Activated naive CD8-positive, alpha-beta T cell (primary cell): ENCODE data around the gene ATG7.
"Not testable (repeated sequence)": the region's sequence is repeated elsewhere in the genome, so short reads cannot be mapped to it uniquely, and the experiment has no call there.

Experiments used
- H3K27ac Mint-ChIP-seq: one replicate; pipeline ENCODE4 v1.8.0; 2021; ENCODE audit warnings: mixed read lengths
- H3K27me3 Mint-ChIP-seq: one replicate; pipeline ENCODE4 v1.8.0; 2021; ENCODE audit warnings: mixed read lengths
- H3K36me3 Mint-ChIP-seq: one replicate; pipeline ENCODE4 v1.8.0; 2021; ENCODE audit warnings: mixed read lengths
- H3K4me1 Mint-ChIP-seq: one replicate; pipeline ENCODE4 v1.8.0; 2021; ENCODE audit warnings: low read depth, mixed read lengths
- H3K4me3 Mint-ChIP-seq: one replicate; pipeline ENCODE4 v1.8.0; 2021; ENCODE audit warnings: mild to moderate bottlenecking, mixed read lengths
- H3K9me3 Mint-ChIP-seq: one replicate; pipeline ENCODE4 v1.8.0; 2021; ENCODE audit warnings: low read depth, mixed read lengths

ATG7 gene

GRCh38 chr3:11507719-11508118 lies 235.5 kb downstream of the ATG7 start:
- no peaks in the 10 kb centered on the region for H3K4me1 Mint-ChIP-seq
- H3K27me3 Mint-ChIP-seq: no peaks in the 10 kb centered on the region
- no peak overlapping the region for H3K27ac Mint-ChIP-seq
- no peaks in the 10 kb centered on the region for H3K9me3 Mint-ChIP-seq
- H3K4me3 Mint-ChIP-seq: no peak overlapping the region
- H3K36me3 Mint-ChIP-seq: peaks cover 6% of the 10 kb centered on the region

DNA sequence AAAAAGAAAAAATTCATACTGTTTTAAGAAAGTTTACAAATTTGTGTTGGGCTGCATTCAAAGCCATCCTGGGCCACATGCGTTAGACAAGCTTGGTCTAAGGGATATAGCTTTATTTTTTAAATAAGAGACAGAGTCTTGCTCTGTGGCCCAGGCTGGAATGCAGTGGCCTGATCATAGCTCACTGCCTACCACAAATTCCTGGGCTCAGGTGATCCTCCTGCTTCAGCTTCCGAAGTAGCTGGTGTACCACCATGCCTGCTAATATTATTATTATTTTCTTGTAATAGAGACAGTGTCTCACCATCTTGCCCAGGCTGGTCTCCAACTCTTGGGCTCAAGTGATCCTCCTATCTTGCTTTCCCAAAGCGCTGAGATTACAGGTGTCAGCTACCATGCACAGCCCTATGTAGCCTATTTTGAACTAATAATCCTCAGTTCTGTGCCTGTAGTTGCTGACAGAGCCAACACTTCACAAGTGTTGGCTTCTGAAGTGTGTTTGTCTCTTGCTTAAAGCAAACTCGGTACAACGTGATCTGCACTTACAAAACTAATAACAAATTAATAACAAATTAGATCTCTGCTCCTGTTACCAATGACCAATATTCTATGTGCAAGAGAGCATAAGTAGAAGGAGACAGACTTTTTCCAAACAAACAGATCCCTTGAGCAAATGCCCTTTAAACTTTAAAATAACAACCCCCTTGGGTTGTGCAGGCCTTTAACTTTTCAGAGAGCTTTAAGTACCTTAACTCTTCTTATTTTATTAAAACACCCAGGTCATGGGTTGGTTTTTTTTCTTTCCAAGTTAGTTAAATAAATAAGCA lies 236.4 kb downstream of the ATG7 start:
- H3K27ac Mint-ChIP-seq: no peak overlapping the region
- H3K4me1 Mint-ChIP-seq: no peaks in the 10 kb centered on the region
- no peak overlapping the region for H3K4me3 Mint-ChIP-seq
- no peaks in the 10 kb centered on the region for H3K9me3 Mint-ChIP-seq
- H3K36me3 Mint-ChIP-seq: peaks cover 6% of the 10 kb centered on the region
- H3K27me3 Mint-ChIP-seq: no peaks in the 10 kb centered on the region

DNA sequence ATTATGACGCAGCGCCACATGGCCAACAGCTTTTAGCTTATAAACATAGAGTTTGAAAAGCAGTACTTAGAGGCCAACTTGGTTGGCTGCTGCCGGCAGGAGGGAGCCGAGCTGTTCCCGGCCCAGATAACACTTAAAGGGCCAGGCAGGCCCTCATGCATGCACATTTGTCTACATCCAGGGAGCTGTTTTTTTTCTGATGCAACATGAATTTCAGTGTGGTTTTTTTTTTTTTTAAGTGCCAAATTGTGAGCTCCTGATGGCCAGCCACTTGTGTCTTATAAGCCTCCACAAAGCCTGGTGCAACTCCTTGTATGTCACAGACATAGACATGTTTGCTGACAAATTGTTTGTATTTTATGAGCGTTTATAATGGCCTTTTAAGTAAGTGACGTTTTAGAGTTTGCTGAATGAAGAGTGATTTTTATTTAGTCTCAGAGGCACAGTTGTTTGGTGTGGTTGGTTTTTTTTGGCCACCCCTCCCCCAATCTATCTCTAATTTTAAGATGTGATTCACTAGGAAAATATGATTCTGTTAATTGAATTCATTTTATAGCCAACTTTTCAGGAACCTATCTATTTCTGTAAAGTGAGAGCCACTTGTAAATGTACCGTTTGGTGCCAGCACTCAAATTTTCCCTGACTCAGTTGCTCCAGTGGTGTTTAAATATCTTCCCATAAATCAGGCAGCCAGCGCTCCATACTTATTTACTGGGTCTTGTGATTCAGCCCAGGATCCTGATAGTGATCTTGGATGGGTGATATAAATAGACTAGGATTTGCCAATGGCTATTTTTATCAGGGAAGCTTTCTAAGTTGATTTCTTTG lies 237.2 kb downstream of the ATG7 start:
- Mint-ChIP-seq H3K4me1 (no peaks in the 10 kb centered on the region), H3K27me3 (no peaks in the 10 kb centered on the region), H3K4me3 (no peak overlapping the region), H3K36me3 (peaks cover 6% of the 10 kb centered on the region), H3K9me3 (no peaks in the 10 kb centered on the region), H3K27ac (no peak overlapping the region)

DNA sequence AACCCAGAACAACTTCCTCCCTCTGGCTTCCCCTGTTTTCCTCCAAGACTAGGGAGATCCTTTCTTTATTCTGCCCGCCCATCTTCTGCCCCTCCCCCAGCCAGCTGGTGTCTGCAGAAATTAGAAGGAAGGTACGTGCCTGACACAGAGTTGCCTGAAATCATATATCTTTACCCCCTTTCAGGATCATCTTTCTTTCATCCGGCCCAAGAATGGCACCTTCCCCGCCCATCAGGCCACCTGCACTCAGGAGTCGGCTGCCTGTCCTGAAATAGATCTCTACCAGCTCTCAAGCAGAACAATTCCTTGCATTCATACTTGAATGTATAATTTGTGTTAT lies 237.8 kb downstream of the ATG7 start:
- no peak overlapping the region for H3K4me3 Mint-ChIP-seq
- H3K9me3 Mint-ChIP-seq: no peaks in the 10 kb centered on the region
- no peak overlapping the region for H3K27ac Mint-ChIP-seq
- H3K27me3 Mint-ChIP-seq: no peaks in the 10 kb centered on the region
- no peaks in the 10 kb centered on the region for H3K4me1 Mint-ChIP-seq
- peaks cover 8% of the 10 kb centered on the region for H3K36me3 Mint-ChIP-seq

DNA sequence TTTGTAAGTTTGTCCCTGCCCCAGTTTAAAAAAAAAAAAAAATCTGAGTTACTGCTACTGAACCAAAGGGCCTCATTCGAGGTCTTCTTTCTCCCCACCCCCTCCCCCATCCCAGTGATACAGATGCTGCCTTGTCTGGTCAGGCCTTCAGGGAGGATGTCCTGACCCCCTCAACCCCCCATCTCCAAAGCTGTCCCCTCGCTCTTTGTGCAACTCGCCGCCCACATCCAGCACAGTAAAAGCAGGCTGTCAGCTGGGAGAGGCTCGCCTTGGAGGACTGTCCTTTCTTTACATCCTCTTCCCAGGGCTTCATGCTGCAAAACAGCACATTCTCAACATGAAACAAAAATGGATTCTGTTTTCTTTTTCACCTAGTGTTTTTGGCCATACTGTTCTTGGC lies 238.2 kb downstream of the ATG7 start:
- Mint-ChIP-seq H3K4me3 (no peak overlapping the region), H3K27ac (no peak overlapping the region), H3K9me3 (no peaks in the 10 kb centered on the region), H3K4me1 (no peaks in the 10 kb centered on the region), H3K36me3 (peaks cover 8% of the 10 kb centered on the region), H3K27me3 (no peaks in the 10 kb centered on the region)

DNA sequence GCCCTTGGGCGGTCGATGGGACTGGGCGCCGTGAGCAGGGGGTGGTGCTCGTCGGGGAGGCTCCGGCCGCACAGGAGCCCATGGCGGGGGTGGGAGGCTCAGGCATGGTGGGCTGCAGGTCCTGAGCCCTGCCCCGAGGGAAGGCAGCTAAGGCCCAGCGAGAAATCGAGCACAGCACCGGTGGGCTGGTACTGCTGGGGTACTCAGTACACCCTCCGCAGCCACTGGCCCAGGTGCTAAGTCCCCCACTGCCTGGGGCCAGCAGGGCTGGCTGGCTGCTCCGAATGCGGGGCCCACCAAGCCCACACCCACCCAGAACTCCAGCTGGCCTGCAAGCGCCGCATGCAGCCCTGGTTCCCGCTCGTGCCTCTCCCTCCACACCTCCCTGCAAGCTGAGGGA lies 239.4 kb downstream of the ATG7 start:
- H3K9me3 Mint-ChIP-seq, H3K27me3 Mint-ChIP-seq, H3K4me3 Mint-ChIP-seq, H3K27ac Mint-ChIP-seq, H3K4me1 Mint-ChIP-seq: not testable (repeated sequence)
- H3K36me3 Mint-ChIP-seq: peaks cover 11% of the 10 kb centered on the region

DNA sequence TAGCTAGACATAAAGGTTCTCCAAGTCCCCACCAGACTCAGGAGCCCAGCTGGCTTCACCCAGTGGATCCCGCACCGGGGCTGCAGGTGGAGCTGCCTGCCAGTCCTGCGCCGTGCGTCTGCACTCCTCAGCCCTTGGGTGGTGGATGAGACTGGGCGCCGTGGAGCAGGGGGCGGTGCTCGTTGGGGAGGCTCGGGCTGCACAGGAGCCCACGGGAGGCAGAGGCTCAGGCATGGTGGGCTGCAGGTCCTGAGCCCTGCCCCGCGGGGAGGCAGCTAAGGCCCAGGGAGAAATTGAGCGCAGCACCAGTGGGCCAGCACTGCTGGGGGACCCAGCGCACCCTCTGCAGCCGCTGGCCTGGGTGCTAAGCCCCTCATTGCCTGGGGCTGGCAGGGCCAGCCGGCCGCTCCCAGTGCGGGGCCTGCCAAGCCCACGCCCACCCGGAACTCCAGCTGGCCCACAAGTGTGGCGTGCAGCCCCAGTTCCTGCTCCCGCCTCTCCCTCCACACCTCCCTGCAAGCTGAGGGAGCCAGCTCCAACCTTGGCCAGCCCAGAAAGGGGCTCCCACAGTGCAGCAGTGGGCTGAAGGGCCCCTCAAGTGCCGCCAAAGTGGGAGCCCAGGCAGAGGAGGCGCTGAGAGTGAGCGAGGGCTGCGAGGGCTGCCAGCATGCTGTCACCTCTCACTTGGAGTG lies 241.1 kb downstream of the ATG7 start:
- H3K27me3 Mint-ChIP-seq, H3K27ac Mint-ChIP-seq, H3K9me3 Mint-ChIP-seq, H3K4me1 Mint-ChIP-seq, H3K4me3 Mint-ChIP-seq: not testable (repeated sequence)
- peaks cover 11% of the 10 kb centered on the region for H3K36me3 Mint-ChIP-seq

GRCh38 chr3:11513817-11514135 lies 241.6 kb downstream of the ATG7 start:
- H3K9me3 Mint-ChIP-seq: no peaks in the 10 kb centered on the region
- H3K4me3 Mint-ChIP-seq: no peak overlapping the region
- H3K4me1 Mint-ChIP-seq: no peaks in the 10 kb centered on the region
- peaks cover 11% of the 10 kb centered on the region for H3K36me3 Mint-ChIP-seq
- H3K27me3 Mint-ChIP-seq: no peaks in the 10 kb centered on the region
- H3K27ac Mint-ChIP-seq: no peak overlapping the region

- no peak overlapping the region for H3K27ac Mint-ChIP-seq
- no peaks in the 10 kb centered on the region for H3K27me3 Mint-ChIP-seq
- H3K4me3 Mint-ChIP-seq: no peak overlapping the region
Observed at GRCh38 chr3:11514191-11514821, 242.1 kb downstream of the ATG7 start.

DNA sequence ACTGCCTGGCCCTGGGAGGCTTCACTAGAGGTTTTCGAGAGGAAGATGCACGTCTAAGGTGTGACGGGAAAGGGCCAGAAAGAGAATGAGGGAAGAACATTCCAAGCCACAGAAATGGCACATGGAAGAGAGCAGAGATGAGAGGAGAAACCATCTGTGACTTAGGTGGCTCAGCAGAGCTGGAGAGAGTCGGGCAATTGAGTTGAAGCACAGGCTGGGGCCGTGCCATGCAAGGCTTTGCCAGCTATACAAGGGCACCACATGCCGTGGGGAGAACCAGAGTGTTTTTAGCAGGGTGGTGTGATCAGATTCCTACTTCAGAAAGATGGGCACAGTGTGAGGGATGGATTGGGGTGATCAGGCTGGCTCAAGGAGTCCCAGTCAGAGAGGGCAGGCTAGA lies 245.4 kb downstream of the ATG7 start:
- no peaks in the 10 kb centered on the region for H3K27me3 Mint-ChIP-seq
- peaks cover 14% of the 10 kb centered on the region for H3K36me3 Mint-ChIP-seq
- H3K27ac Mint-ChIP-seq: no peak overlapping the region
- no peaks in the 10 kb centered on the region for H3K4me1 Mint-ChIP-seq
- H3K9me3 Mint-ChIP-seq: no peaks in the 10 kb centered on the region
- no peak overlapping the region for H3K4me3 Mint-ChIP-seq

More at GRCh38 chr3:11514191-11514821, 242.1 kb downstream of the ATG7 start:
- H3K9me3 Mint-ChIP-seq: no peaks in the 10 kb centered on the region
- H3K36me3 Mint-ChIP-seq: peaks cover 15% of the 10 kb centered on the region
- H3K4me1 Mint-ChIP-seq: no peaks in the 10 kb centered on the region

DNA sequence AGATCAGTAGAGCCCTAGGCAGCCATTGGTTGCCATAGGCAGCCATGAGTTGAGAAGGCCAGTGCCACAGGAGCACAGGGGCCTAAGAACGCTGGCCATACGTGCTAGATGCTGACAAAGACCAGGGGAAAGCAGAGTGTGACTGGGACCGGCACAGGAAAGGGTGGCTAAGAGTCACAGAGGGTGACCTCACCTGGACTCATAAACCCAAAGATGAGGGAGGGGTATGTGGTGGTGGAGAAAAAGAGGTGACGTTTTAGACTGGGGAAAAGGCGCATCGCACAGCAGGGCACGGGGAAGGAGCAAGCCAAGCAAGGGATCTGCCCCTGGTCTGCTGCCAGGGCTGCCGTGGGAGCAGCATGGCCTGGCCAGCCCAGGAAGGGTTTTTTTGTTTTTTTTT lies 249.0 kb downstream of the ATG7 start:
- no peak overlapping the region for H3K27ac Mint-ChIP-seq
- H3K9me3 Mint-ChIP-seq: no peaks in the 10 kb centered on the region
- H3K27me3 Mint-ChIP-seq: no peaks in the 10 kb centered on the region
- no peaks in the 10 kb centered on the region for H3K4me1 Mint-ChIP-seq
- H3K36me3 Mint-ChIP-seq: peaks cover 8% of the 10 kb centered on the region
- no peak overlapping the region for H3K4me3 Mint-ChIP-seq

- Mint-ChIP-seq H3K36me3 (peaks cover 13% of the 10 kb centered on the region), H3K27me3 (no peaks in the 10 kb centered on the region), H3K9me3 (no peaks in the 10 kb centered on the region), H3K4me1 (no peaks in the 10 kb centered on the region), H3K27ac (no peak overlapping the region), H3K4me3 (no peak overlapping the region)
Observed at GRCh38 chr3:11522398-11522715, 250.2 kb downstream of the ATG7 start.

DNA sequence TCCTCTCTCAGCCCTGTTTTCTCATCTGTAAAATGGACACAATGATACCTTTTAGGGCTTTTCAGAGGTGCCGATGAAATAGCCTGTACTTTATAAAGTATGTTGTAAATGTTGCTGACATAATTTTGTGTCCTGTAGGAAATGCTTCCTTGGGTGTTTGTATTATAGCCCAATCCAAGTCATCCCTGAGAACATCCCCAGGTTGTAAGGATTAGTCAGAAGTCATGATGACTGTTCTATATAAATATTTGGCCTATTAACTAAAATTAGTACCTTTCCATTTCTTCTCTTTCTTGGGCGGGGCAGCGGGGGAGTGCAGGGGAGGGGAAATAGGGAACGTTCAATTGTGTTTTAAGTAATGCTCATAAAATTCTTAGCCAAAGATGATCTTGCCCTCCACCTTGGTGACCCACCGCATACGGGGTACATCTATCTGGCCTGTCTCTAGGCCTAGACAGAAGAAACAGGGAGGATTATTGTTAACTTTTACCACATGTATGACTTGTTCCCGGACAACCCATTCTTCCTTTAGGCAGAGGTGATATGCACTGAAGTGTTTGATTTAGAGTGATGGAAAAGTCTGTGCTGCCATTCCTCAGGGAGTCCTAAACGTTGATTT lies 250.9 kb downstream of the ATG7 start:
- no peak overlapping the region for H3K27ac Mint-ChIP-seq
- no peaks in the 10 kb centered on the region for H3K9me3 Mint-ChIP-seq
- H3K27me3 Mint-ChIP-seq: no peaks in the 10 kb centered on the region
- H3K4me3 Mint-ChIP-seq: no peak overlapping the region
- H3K36me3 Mint-ChIP-seq: peaks cover 16% of the 10 kb centered on the region
- no peaks in the 10 kb centered on the region for H3K4me1 Mint-ChIP-seq

GRCh38 chr3:11523572-11524101 lies 251.4 kb downstream of the ATG7 start:
- Mint-ChIP-seq H3K27ac (no peak overlapping the region), H3K4me1 (no peaks in the 10 kb centered on the region), H3K4me3 (no peak overlapping the region), H3K9me3 (no peaks in the 10 kb centered on the region), H3K36me3 (peaks cover 18% of the 10 kb centered on the region), H3K27me3 (no peaks in the 10 kb centered on the region)
